Panc1 (cell line): ENCODE measurements around the gene NUDT6.

Experiments
- CTCF ChIP-seq: fragments of 450-650 bp; IDR thresholded peaks from 2 replicates; pipeline ENCODE4 v1.5.1; 2017; ENCODE audit warnings: mild to moderate bottlenecking
- POLR2AphosphoS5 ChIP-seq: IDR thresholded peaks from 2 replicates; pipeline ENCODE4 v1.6.1; 2012; ENCODE audit warnings: mild to moderate bottlenecking, low read depth, low read length, moderate library complexity
- REST ChIP-seq, 2 experiments: IDR thresholded peaks; 2 replicates each; pipeline ENCODE4 v1.6.1; 2011 to 2012; ENCODE audit warnings: low read depth in 2 of 2, control low read depth in 1 of 2, low read length in 1 of 2, mild to moderate bottlenecking in 1 of 2, moderate library complexity in 1 of 2; ENCODE audit not compliant: insufficient read depth in 1 of 2
- SIN3A ChIP-seq: IDR thresholded peaks from 2 replicates; pipeline ENCODE4 v1.6.1; 2012; ENCODE audit warnings: low read depth, mild to moderate bottlenecking, low read length, moderate library complexity, borderline replicate concordance; ENCODE audit not compliant: insufficient read depth
- TCF7L2 ChIP-seq: IDR thresholded peaks from 2 replicates; pipeline ENCODE4 v1.6.1; 2011; ENCODE audit warnings: mild to moderate bottlenecking, low read depth, low read length, inconsistent platforms

- no peak for TF ChIP-seq SIN3A
- no peak for TF ChIP-seq CTCF
- TF ChIP-seq POLR2AphosphoS5, result peak; percentile 84
- TF ChIP-seq REST (IDR thresholded peaks at IDR 0.05; ENCODE audit: insufficient read depth in 1 of 2, low read depth in 2 of 2, low read length in 1 of 2), result no peak
- peak; percentile 56 for TF ChIP-seq TCF7L2
These were observed 23.8 kb downstream of the NUDT6 start for GRCh38 chr4:122898370-122899150.
